Glutamatergic neuron (in vitro differentiated cells): ENCODE data around the gene KIAA1671. TPM values are rescaled to one million over a fixed set of nuclear protein-coding genes. Genes with fewer than 3 reads are reported as not detected.

Experiments
- DNase-seq: peaks from one replicate; pipeline ENCODE4 v3.0.0; 2022
- H3K27ac Mint-ChIP-seq: one replicate; pipeline ENCODE4 v1.8.0; 2020; ENCODE audit warnings: mild to moderate bottlenecking, mixed read lengths, inconsistent platforms; ENCODE audit not compliant: unreplicated experiment
- H3K27me3 Mint-ChIP-seq: one replicate; pipeline ENCODE4 v1.8.0; 2020; ENCODE audit warnings: mild to moderate bottlenecking, moderate library complexity, mixed read lengths, inconsistent platforms; ENCODE audit not compliant: unreplicated experiment
- H3K36me3 Mint-ChIP-seq: one replicate; pipeline ENCODE4 v1.8.0; 2020; ENCODE audit warnings: mild to moderate bottlenecking, mixed read lengths, inconsistent platforms; ENCODE audit not compliant: unreplicated experiment
- H3K4me1 Mint-ChIP-seq: one replicate; pipeline ENCODE4 v1.8.0; 2020; ENCODE audit warnings: mild to moderate bottlenecking, low read depth, mixed read lengths, inconsistent platforms; ENCODE audit not compliant: unreplicated experiment
- H3K4me3 Mint-ChIP-seq: one replicate; pipeline ENCODE4 v1.8.0; 2020; ENCODE audit warnings: mild to moderate bottlenecking, mixed read lengths, inconsistent platforms; ENCODE audit not compliant: unreplicated experiment
- H3K9me3 Mint-ChIP-seq: one replicate; pipeline ENCODE4 v1.8.0; 2020; ENCODE audit warnings: mild to moderate bottlenecking, moderate library complexity, mixed read lengths, inconsistent platforms; ENCODE audit not compliant: unreplicated experiment
- total RNA-seq: library from RNA; stranded (reverse); fragmentation: NEBNext Ultra II Directional; extraction: Animal tissue kit (Norgen Biotek cat#: 25700); gene quantifications from one replicate; pipeline ENCODE4 v1.2.1, GENCODE V29; 2021; ENCODE audit not compliant: unreplicated experiment
- TF ChIP-seq, protein P1 (sequence below): fragments of 200-600 bp; sonication (generic); IDR thresholded peaks from one replicate; pipeline ENCODE4 v1.5.0; 2021; ENCODE audit not compliant: partially characterized antibody, unreplicated experiment

Gene KIAA1671
- total RNA-seq, 1 donor from 2014 or later: 15.3 TPM

DNA sequence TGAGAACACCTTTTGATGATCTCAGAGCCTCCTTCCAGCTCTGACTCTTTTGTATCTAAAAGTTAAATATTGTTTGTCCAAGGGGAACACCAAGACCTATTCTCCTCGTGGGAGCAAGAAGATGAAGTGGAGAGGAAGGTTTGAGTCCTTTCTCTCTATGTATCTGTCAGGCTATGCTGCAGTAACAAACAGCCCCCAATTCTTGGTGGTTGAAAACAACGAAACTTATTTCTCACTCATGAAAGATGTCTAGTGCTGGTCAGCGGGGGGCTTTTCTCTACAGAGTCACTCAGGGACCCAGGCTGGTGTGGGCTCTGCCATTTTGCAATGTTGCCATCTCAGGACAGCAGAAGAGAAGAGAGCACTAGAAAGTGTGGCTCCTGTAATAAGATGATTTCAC, 260.7 kb downstream of the KIAA1671 start:
- H3K27ac Mint-ChIP-seq: no peak overlapping the region
- peaks cover 10% of the 10 kb centered on the region for H3K36me3 Mint-ChIP-seq
- H3K9me3 Mint-ChIP-seq: no peaks in the 10 kb centered on the region
- no peak for DNase-seq
- H3K4me1 Mint-ChIP-seq: no peaks in the 10 kb centered on the region
- H3K4me3 Mint-ChIP-seq: no peak overlapping the region
- TF ChIP-seq, protein P1, sequence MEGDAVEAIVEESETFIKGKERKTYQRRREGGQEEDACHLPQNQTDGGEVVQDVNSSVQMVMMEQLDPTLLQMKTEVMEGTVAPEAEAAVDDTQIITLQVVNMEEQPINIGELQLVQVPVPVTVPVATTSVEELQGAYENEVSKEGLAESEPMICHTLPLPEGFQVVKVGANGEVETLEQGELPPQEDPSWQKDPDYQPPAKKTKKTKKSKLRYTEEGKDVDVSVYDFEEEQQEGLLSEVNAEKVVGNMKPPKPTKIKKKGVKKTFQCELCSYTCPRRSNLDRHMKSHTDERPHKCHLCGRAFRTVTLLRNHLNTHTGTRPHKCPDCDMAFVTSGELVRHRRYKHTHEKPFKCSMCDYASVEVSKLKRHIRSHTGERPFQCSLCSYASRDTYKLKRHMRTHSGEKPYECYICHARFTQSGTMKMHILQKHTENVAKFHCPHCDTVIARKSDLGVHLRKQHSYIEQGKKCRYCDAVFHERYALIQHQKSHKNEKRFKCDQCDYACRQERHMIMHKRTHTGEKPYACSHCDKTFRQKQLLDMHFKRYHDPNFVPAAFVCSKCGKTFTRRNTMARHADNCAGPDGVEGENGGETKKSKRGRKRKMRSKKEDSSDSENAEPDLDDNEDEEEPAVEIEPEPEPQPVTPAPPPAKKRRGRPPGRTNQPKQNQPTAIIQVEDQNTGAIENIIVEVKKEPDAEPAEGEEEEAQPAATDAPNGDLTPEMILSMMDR: no peak
- H3K27me3 Mint-ChIP-seq: peaks cover 3% of the 10 kb centered on the region

DNA sequence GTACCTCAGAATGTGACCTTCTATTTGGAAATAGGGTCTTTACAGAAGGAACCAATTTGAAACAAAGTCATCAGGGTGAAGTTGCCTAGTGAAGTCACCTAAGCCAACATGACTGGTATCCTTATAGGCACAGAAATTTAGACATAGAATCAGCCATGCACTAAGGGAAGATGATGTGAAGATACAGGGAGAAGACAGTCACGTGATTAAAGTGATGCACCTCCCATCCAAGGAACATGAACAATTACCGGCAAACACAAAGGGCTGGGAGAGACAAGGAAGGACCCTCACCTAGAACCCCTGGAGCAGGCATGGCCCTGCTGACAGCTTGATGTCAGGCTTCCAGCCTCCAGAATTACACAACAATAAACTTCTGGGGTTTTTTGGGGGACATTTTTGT, 263.7 kb downstream of the KIAA1671 start:
- peaks cover 3% of the 10 kb centered on the region for H3K27me3 Mint-ChIP-seq
- TF ChIP-seq, protein P1: no peak
- peaks cover 10% of the 10 kb centered on the region for H3K36me3 Mint-ChIP-seq
- H3K27ac Mint-ChIP-seq: no peak overlapping the region
- no peak overlapping the region for H3K4me3 Mint-ChIP-seq
- H3K4me1 Mint-ChIP-seq: no peaks in the 10 kb centered on the region
- no peaks in the 10 kb centered on the region for H3K9me3 Mint-ChIP-seq
- DNase-seq: no peak

DNA sequence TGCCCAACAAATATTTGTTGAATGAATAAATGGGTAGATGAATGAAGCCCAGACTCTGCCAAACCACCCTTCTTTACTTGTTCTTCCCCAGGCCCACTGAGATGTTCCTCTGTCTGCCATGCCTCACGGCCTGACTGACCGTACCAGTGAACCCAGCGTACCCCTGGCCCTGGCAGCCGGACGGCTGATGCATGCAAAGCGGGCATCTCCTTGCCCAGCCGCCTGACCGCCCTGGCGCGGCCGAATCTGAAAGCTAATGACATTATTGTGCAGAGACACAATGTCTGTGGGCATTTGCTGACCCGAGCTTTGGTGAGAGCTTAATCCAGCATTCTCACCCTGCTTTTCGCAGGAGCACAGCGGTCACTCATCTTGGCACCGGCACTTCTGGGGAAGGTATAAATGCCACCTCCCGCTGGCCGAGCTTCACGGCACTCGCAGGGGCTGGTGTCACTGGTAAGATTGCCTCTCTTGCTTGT, 266.7 kb downstream of the KIAA1671 start, which contains the start of gene CRYBB2:
Gene CRYBB2 (plus strand): TSS at position 429 of the 479 bp plus-strand sequence. CDS start 1,791 bp downstream, outside the sequence.
- peaks cover 3% of the 10 kb centered on the region for H3K27me3 Mint-ChIP-seq
- no peaks in the 10 kb centered on the region for H3K9me3 Mint-ChIP-seq
- no peak for DNase-seq
- H3K4me1 Mint-ChIP-seq: no peaks in the 10 kb centered on the region
- no peak within 1 kb of the TSS for H3K27ac Mint-ChIP-seq
- no peaks in the 10 kb centered on the region for H3K36me3 Mint-ChIP-seq
- TF ChIP-seq, protein P1: no peak
- H3K4me3 Mint-ChIP-seq: no peak within 1 kb of the TSS

DNA sequence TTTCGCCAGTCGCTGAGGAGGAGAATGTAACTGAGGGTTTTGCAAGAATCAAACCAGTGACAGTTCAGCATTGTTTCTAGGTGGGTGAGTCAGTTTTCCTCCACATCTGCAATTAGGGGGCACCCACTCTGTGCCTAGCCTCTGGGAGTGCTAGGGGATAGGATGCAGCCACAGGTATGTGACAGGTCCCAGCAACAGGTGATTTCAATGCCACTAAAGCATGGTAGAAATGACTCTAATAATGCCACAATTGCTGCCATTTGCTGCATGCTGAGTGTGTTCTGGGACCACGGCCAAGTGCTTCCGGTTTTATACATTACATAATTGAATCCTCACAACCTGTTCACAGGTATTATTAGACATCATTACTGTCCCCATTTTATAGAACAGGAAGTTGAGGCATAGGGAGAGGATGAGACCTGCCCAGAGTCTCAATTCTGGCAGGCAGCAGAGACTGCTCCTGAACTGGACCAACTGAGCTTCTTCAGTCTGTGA, 267.5 kb downstream of the KIAA1671 start:
- DNase-seq: no peak
- H3K36me3 Mint-ChIP-seq: no peaks in the 10 kb centered on the region
- TF ChIP-seq, protein P1: no peak
- no peaks in the 10 kb centered on the region for H3K9me3 Mint-ChIP-seq
- H3K4me3 Mint-ChIP-seq: no peak overlapping the region
- no peaks in the 10 kb centered on the region for H3K4me1 Mint-ChIP-seq
- H3K27ac Mint-ChIP-seq: no peak overlapping the region
- peaks cover 3% of the 10 kb centered on the region for H3K27me3 Mint-ChIP-seq

DNA sequence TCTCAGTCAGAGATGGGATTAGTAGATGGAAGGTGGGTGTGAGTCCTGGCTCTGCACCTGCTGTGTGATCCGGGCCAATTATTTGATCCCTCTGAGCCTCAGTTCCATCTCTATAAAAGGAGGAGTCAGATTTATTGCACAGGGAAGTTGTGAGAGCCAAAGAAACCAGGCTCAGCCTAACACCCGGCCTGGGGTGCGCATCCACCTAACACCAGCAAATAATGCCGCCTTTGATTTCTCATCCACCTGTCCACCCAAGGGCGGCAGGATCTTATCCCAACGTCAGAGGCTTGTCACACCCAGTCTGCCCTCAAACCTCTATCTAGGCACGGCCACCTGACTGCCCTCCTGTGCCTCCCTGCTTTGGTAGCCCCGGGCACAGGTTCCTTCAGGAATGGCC, 269.3 kb downstream of the KIAA1671 start:
- no peak for DNase-seq
- Mint-ChIP-seq H3K27me3 (peaks cover under 1% of the 10 kb centered on the region), H3K36me3 (no peaks in the 10 kb centered on the region), H3K4me1 (no peaks in the 10 kb centered on the region), H3K4me3 (no peak overlapping the region), H3K27ac (no peak overlapping the region), H3K9me3 (no peaks in the 10 kb centered on the region)
- TF ChIP-seq, protein P1: no peak
